ENCODE measurements around the gene ACE2. TPM values are rescaled to one million over a fixed set of nuclear protein-coding genes. Genes with fewer than 3 reads are reported as not detected.

Gene ACE2
- total and polyA plus RNA-seq, 9 donors: 0.04 to 19.0 (median 1.7) TPM; not detected in 5

DNA sequence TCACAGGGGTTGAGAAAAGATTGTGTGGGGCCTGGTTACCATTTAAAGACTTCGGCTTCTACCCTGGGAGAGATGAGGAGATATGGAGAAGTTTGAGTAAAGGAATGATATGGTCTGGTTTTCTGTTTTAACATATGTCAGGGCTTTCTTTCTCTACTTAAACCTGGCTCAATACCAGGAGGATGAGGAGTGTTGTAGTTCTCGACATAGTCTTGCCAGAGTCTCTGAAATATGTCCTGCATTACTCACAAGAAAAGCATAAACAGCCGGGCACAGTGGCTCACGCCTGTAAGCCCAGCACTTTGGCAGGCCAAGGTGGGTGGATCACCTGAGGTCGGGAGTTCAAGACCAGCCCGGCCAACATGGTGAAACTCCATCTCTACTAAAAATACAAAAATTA is 16.4 kb upstream of the ACE2 start:
- H3K27ac ChIP-seq (ENCODE audit: low read length): no peak overlapping the region
- no peaks in the 10 kb centered on the region for H3K9me3 ChIP-seq (replicated peaks; ENCODE audit: control insufficient read depth, low read depth, low read length)
- 60% methylated on average over 1 of the region's 6 CpGs for WGBS (ENCODE audit: insufficient coverage)
- peaks cover 17% of the 10 kb centered on the region for H3K27me3 ChIP-seq (ENCODE audit: control insufficient read depth, insufficient read depth, low read length)
- H3K4me3 ChIP-seq (ENCODE audit: low read length): no peak overlapping the region
- H3K4me1 ChIP-seq (ENCODE audit: control insufficient read depth, insufficient read depth, low read length): no peaks in the 10 kb centered on the region
- H3K36me3 ChIP-seq (ENCODE audit: control insufficient read depth, insufficient read depth, low read length): no peaks in the 10 kb centered on the region
- DNase-seq: no peak

DNA sequence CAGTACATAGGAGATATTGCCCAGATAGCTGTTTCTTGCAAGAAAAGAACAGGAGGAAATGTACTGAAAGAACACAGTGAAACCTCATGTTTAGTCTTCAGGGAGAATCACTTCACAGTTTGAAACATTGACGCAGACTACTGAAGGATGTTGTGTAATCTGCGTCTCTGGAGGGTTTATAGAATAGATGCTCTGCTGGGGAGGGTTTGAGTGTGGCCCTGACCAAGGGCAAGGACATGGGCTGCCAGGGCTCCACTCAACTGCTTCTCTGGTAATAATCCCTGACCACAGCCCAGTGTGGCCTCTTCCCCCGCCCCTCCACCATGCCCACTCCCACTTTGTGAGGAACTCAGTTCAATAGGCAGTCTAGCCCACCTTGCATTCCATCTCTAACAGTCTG is 15.8 kb upstream of the ACE2 start:
- Histone ChIP-seq H3K9me3 (replicated peaks; ENCODE audit: control insufficient read depth, low read depth, low read length) (no peaks in the 10 kb centered on the region), H3K27ac (ENCODE audit: low read length) (no peak overlapping the region), H3K4me3 (ENCODE audit: low read length) (no peak overlapping the region), H3K4me1 (ENCODE audit: control insufficient read depth, insufficient read depth, low read length) (no peaks in the 10 kb centered on the region), H3K36me3 (ENCODE audit: control insufficient read depth, insufficient read depth, low read length) (no peaks in the 10 kb centered on the region), H3K27me3 (ENCODE audit: control insufficient read depth, insufficient read depth, low read length) (peaks cover 17% of the 10 kb centered on the region)
- WGBS (ENCODE audit: insufficient coverage): 61% methylated on average over 2 of the region's 3 CpGs
- no peak for DNase-seq

GRCh38 chrX:15607067-15607466 is 6.3 kb upstream of the ACE2 start:
- Histone ChIP-seq H3K4me3 (ENCODE audit: low read length) (no peak overlapping the region), H3K4me1 (ENCODE audit: control insufficient read depth, insufficient read depth, low read length) (no peaks in the 10 kb centered on the region), H3K9me3 (replicated peaks; ENCODE audit: control insufficient read depth, low read depth, low read length) (no peaks in the 10 kb centered on the region), H3K27ac (ENCODE audit: low read length) (no peak overlapping the region), H3K27me3 (ENCODE audit: control insufficient read depth, insufficient read depth, low read length) (peaks cover 12% of the 10 kb centered on the region), H3K36me3 (ENCODE audit: control insufficient read depth, insufficient read depth, low read length) (no peaks in the 10 kb centered on the region)
- 60% methylated on average over 1 of the region's 5 CpGs for WGBS (ENCODE audit: insufficient coverage)
- DNase-seq: no peak

GRCh38 chrX:15606136-15606535 is 5.4 kb upstream of the ACE2 start:
- no peak overlapping the region for H3K4me3 ChIP-seq (ENCODE audit: low read length)
- no peak overlapping the region for H3K27ac ChIP-seq (ENCODE audit: low read length)
- no peaks in the 10 kb centered on the region for H3K36me3 ChIP-seq (ENCODE audit: control insufficient read depth, insufficient read depth, low read length)
- no peaks in the 10 kb centered on the region for H3K4me1 ChIP-seq (ENCODE audit: control insufficient read depth, insufficient read depth, low read length)
- peaks cover 8% of the 10 kb centered on the region for H3K27me3 ChIP-seq (ENCODE audit: control insufficient read depth, insufficient read depth, low read length)
- no peaks in the 10 kb centered on the region for H3K9me3 ChIP-seq (replicated peaks; ENCODE audit: control insufficient read depth, low read depth, low read length)
- DNase-seq: no peak
- no CpG with 5 or more reads among the region's 1 CpG for WGBS (ENCODE audit: insufficient coverage)

DNA sequence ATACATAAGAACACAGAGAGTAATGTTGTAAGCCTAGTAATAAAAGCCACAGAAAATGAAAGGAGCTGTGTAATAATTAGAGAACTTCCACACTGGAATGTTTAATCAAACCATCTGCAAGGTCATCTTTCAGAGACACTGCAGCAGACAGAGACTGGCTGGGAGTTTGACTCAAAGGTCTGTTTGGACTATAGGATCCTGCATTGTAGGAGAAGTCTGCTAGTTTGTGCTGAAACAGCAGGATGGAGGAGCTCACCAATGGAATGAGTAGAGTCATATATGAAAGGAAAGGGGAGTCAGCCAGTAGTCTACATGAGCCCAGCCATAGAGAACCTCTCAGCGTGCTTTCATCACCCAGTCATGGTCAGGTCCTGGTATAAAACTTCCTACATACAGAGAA is 4.5 kb upstream of the ACE2 start:
- Histone ChIP-seq H3K36me3 (ENCODE audit: control insufficient read depth, insufficient read depth, low read length) (no peaks in the 10 kb centered on the region), H3K4me3 (ENCODE audit: low read length) (no peak overlapping the region), H3K27ac (ENCODE audit: low read length) (no peak overlapping the region), H3K27me3 (ENCODE audit: control insufficient read depth, insufficient read depth, low read length) (peaks cover 10% of the 10 kb centered on the region), H3K4me1 (ENCODE audit: control insufficient read depth, insufficient read depth, low read length) (no peaks in the 10 kb centered on the region), H3K9me3 (replicated peaks; ENCODE audit: control insufficient read depth, low read depth, low read length) (no peaks in the 10 kb centered on the region)
- no CpG with 5 or more reads among the region's 1 CpG for WGBS (ENCODE audit: insufficient coverage)
- no peak for DNase-seq

DNA sequence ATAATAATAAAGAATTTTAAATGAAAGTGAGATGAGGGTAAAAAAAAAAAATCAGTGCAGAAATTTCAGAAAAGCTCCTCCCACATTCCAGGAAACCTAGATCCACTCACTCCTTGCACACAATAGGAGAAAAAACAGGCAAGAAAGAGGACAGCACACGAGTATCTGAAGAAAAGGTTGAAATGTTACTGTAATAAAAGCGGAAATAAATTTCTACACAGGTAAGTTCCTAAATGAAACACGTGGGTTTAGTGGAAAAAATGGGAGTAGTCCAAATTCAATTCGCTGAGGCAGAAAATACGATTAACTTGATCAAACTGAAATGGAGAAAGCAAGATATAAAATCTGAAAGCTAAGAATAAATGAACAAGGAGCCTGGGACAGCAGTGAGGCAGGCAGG is 2.0 kb upstream of the ACE2 start:
- peaks cover 17% of the 10 kb centered on the region for H3K27me3 ChIP-seq (ENCODE audit: control insufficient read depth, insufficient read depth, low read length)
- H3K9me3 ChIP-seq (replicated peaks; ENCODE audit: control insufficient read depth, low read depth, low read length): no peaks in the 10 kb centered on the region

GRCh38 chrX:15601932-15602331 is 1.2 kb upstream of the ACE2 start:
- no peaks in the 10 kb centered on the region for H3K9me3 ChIP-seq (replicated peaks; ENCODE audit: control insufficient read depth, low read depth, low read length)
- no peak overlapping the region for H3K4me3 ChIP-seq (ENCODE audit: low read length)
- H3K27me3 ChIP-seq (ENCODE audit: control insufficient read depth, insufficient read depth, low read length): peaks cover 17% of the 10 kb centered on the region
- no peak for DNase-seq
- H3K4me1 ChIP-seq (ENCODE audit: control insufficient read depth, insufficient read depth, low read length): no peaks in the 10 kb centered on the region
- H3K36me3 ChIP-seq (ENCODE audit: control insufficient read depth, insufficient read depth, low read length): no peaks in the 10 kb centered on the region
- no peak overlapping the region for H3K27ac ChIP-seq (ENCODE audit: low read length)
- WGBS (ENCODE audit: insufficient coverage): no CpG with 5 or more reads among the region's 3 CpGs

More for the DNA sequence above, 2.0 kb upstream of the ACE2 start:
- no peak for DNase-seq
- no peaks in the 10 kb centered on the region for H3K36me3 ChIP-seq (ENCODE audit: control insufficient read depth, insufficient read depth, low read length)
- no peaks in the 10 kb centered on the region for H3K4me1 ChIP-seq (ENCODE audit: control insufficient read depth, insufficient read depth, low read length)
- H3K27ac ChIP-seq (ENCODE audit: low read length): no peak overlapping the region
- 40% methylated on average over 3 of the region's 5 CpGs for WGBS (ENCODE audit: insufficient coverage)
- H3K4me3 ChIP-seq (ENCODE audit: low read length): no peak overlapping the region

GRCh38 chrX:15600049-15600448 is 711 bp downstream of the ACE2 start:
- H3K4me1 ChIP-seq (ENCODE audit: control insufficient read depth, insufficient read depth, low read length): no peaks in the 10 kb centered on the region
- H3K36me3 ChIP-seq (ENCODE audit: control insufficient read depth, insufficient read depth, low read length): no peaks in the 10 kb centered on the region
- H3K9me3 ChIP-seq (replicated peaks; ENCODE audit: control insufficient read depth, low read depth, low read length): no peaks in the 10 kb centered on the region
- no peak overlapping the region for H3K4me3 ChIP-seq (ENCODE audit: low read length)
- H3K27ac ChIP-seq (ENCODE audit: low read length): no peak overlapping the region
- peaks cover 23% of the 10 kb centered on the region for H3K27me3 ChIP-seq (ENCODE audit: control insufficient read depth, insufficient read depth, low read length)
- DNase-seq: no peak

GRCh38 chrX:15599461-15599860 is 1.3 kb downstream of the ACE2 start:
- Histone ChIP-seq H3K4me1 (ENCODE audit: control insufficient read depth, insufficient read depth, low read length) (no peaks in the 10 kb centered on the region), H3K36me3 (ENCODE audit: control insufficient read depth, insufficient read depth, low read length) (no peaks in the 10 kb centered on the region), H3K9me3 (replicated peaks; ENCODE audit: control insufficient read depth, low read depth, low read length) (no peaks in the 10 kb centered on the region), H3K4me3 (ENCODE audit: low read length) (no peak overlapping the region), H3K27me3 (ENCODE audit: control insufficient read depth, insufficient read depth, low read length) (peaks cover 23% of the 10 kb centered on the region), H3K27ac (ENCODE audit: low read length) (no peak overlapping the region)
- DNase-seq: no peak
- no CpG with 5 or more reads among the region's 4 CpGs for WGBS (ENCODE audit: insufficient coverage)

DNA sequence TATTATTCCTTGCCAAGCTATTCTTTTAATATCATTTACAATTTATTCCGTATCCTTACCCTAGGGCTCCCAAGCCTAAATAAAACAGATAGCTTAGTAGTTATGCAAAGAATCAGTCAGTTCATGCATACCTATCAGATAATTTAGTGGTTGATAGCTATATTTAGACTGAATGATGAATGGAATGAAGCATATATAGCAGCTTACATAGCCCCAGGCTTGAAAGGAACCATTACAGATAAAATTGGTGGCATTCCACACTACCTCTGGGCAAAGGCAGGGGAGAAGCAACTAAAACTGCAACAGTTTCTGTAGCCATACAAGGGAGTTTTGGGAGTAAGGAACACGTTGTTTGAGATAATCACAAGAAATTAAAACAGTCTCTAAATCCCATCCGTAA is 2.7 kb downstream of the ACE2 start:
- Histone ChIP-seq H3K4me3 (ENCODE audit: low read length) (no peak overlapping the region), H3K9me3 (replicated peaks; ENCODE audit: control insufficient read depth, low read depth, low read length) (no peaks in the 10 kb centered on the region), H3K4me1 (ENCODE audit: control insufficient read depth, insufficient read depth, low read length) (no peaks in the 10 kb centered on the region), H3K27ac (ENCODE audit: low read length) (no peak overlapping the region), H3K27me3 (ENCODE audit: control insufficient read depth, insufficient read depth, low read length) (peaks cover 25% of the 10 kb centered on the region), H3K36me3 (ENCODE audit: control insufficient read depth, insufficient read depth, low read length) (no peaks in the 10 kb centered on the region)
- no CpG with 5 or more reads among the region's 3 CpGs for WGBS (ENCODE audit: insufficient coverage)
- DNase-seq: no peak

- DNase-seq: no peak
- Histone ChIP-seq H3K9me3 (replicated peaks; ENCODE audit: control insufficient read depth, low read depth, low read length) (no peaks in the 10 kb centered on the region), H3K4me1 (ENCODE audit: control insufficient read depth, insufficient read depth, low read length) (no peaks in the 10 kb centered on the region), H3K4me3 (ENCODE audit: low read length) (no peak overlapping the region), H3K27ac (ENCODE audit: low read length) (no peak overlapping the region), H3K36me3 (ENCODE audit: control insufficient read depth, insufficient read depth, low read length) (no peaks in the 10 kb centered on the region), H3K27me3 (ENCODE audit: control insufficient read depth, insufficient read depth, low read length) (peaks cover 24% of the 10 kb centered on the region)
- 0% methylated on average over 1 of the region's 2 CpGs for WGBS (ENCODE audit: insufficient coverage)
Measured at GRCh38 chrX:15594371-15594770, 6.4 kb downstream of the ACE2 start.
